ENCODE measurements around the gene MRTFA. TPM values are rescaled to one million over a fixed set of nuclear protein-coding genes. Genes with fewer than 3 reads are reported as not detected.
"Not testable (repeated sequence)": the region's sequence is repeated elsewhere in the genome, so short reads cannot be mapped to it uniquely, and the experiment has no call there.

MRTFA gene
- polyA plus RNA-seq, 2 donors: 10.7 to 16.5 TPM

DNA sequence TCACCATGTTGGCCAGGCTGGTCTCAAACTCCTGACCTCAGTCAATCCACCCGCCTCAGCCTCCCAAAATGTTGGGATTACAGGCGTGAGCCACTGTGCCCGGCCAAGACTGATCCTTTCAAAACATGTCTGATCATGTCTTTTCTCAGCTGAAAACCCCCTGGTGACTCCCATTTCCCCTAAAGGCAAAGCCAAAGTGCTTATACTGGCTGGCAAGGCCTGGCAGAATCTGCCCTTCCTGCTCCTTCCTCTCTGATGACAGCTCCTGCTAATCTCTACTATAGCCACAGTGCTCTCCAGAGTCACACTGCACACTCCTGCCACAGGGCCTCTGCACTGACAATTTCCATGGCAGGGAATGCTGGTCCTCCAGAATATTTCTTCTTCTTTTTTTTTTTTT lies 40.1 kb upstream of the MRTFA start:
- Histone ChIP-seq H3K4me1 (ENCODE audit: control insufficient read depth in 2 of 2, insufficient read depth in 2 of 2, low read length in 1 of 2) (peaks cover 0 to 12% of the 10 kb centered on the region in 2 donors), H3K9me3 (ENCODE audit: control insufficient read depth in 2 of 2, insufficient read depth in 1 of 2, low read depth in 1 of 2, low read length in 1 of 2) (no peaks in the 10 kb centered on the region), H3K4me3 (ENCODE audit: low read depth in 1 of 2, low read length in 2 of 2) (no peak overlapping the region), H3K27me3 (ENCODE audit: control insufficient read depth in 1 of 2, insufficient read depth in 2 of 2, low read length in 2 of 2) (no peaks in the 10 kb centered on the region), H3K36me3 (ENCODE audit: control insufficient read depth in 2 of 2, insufficient read depth in 2 of 2, low read length in 1 of 2) (no peaks in the 10 kb centered on the region), H3K27ac (ENCODE audit: low read depth in 2 of 2, low read length in 1 of 2) (no peak overlapping the region)
- 55 to 80% methylated on average over 3 of the region's 3 CpGs for WGBS, 2 donors

- not testable (repeated sequence) for H3K4me3 ChIP-seq (ENCODE audit: low read depth in 1 of 2, low read length in 2 of 2); H3K9me3 ChIP-seq (ENCODE audit: control insufficient read depth in 2 of 2, insufficient read depth in 1 of 2, low read depth in 1 of 2, low read length in 1 of 2); H3K27me3 ChIP-seq (ENCODE audit: control insufficient read depth in 1 of 2, insufficient read depth in 2 of 2, low read length in 2 of 2); H3K27ac ChIP-seq (ENCODE audit: low read depth in 2 of 2, low read length in 1 of 2); H3K36me3 ChIP-seq (ENCODE audit: control insufficient read depth in 2 of 2, insufficient read depth in 2 of 2, low read length in 1 of 2)
- 83 to 91% methylated on average over 4 of the region's 4 CpGs for WGBS, 2 donors
- H3K4me1 ChIP-seq (ENCODE audit: control insufficient read depth in 2 of 2, insufficient read depth in 2 of 2, low read length in 1 of 2): peaks cover 0 to 12% of the 10 kb centered on the region in 2 donors
Measured at GRCh38 chr22:40676166-40676565, 39.6 kb upstream of the MRTFA start.

- 79 to 81% methylated on average over 4 of the region's 4 CpGs for WGBS, 2 donors
- H3K27me3 ChIP-seq (ENCODE audit: control insufficient read depth in 1 of 2, insufficient read depth in 2 of 2, low read length in 2 of 2): no peaks in the 10 kb centered on the region
- peaks cover 0 to 8% of the 10 kb centered on the region in 2 donors for H3K4me1 ChIP-seq (ENCODE audit: control insufficient read depth in 2 of 2, insufficient read depth in 2 of 2, low read length in 1 of 2)
- no peaks in the 10 kb centered on the region for H3K36me3 ChIP-seq (ENCODE audit: control insufficient read depth in 2 of 2, insufficient read depth in 2 of 2, low read length in 1 of 2)
- no peak overlapping the region for H3K4me3 ChIP-seq (ENCODE audit: low read depth in 1 of 2, low read length in 2 of 2)
- no peak overlapping the region for H3K27ac ChIP-seq (ENCODE audit: low read depth in 2 of 2, low read length in 1 of 2)
- H3K9me3 ChIP-seq (ENCODE audit: control insufficient read depth in 2 of 2, insufficient read depth in 1 of 2, low read depth in 1 of 2, low read length in 1 of 2): no peaks in the 10 kb centered on the region
Measured at GRCh38 chr22:40674274-40674673, 37.8 kb upstream of the MRTFA start.

GRCh38 chr22:40673017-40673416 lies 36.5 kb upstream of the MRTFA start:
- WGBS, 2 donors: 90 to 91% methylated on average over 4 of the region's 4 CpGs
- Histone ChIP-seq H3K9me3 (ENCODE audit: control insufficient read depth in 2 of 2, insufficient read depth in 1 of 2, low read depth in 1 of 2, low read length in 1 of 2) (no peaks in the 10 kb centered on the region), H3K4me1 (ENCODE audit: control insufficient read depth in 2 of 2, insufficient read depth in 2 of 2, low read length in 1 of 2) (peaks cover 0 to 5% of the 10 kb centered on the region in 2 donors), H3K27me3 (ENCODE audit: control insufficient read depth in 1 of 2, insufficient read depth in 2 of 2, low read length in 2 of 2) (no peaks in the 10 kb centered on the region), H3K27ac (ENCODE audit: low read depth in 2 of 2, low read length in 1 of 2) (no peak overlapping the region), H3K36me3 (ENCODE audit: control insufficient read depth in 2 of 2, insufficient read depth in 2 of 2, low read length in 1 of 2) (no peaks in the 10 kb centered on the region), H3K4me3 (ENCODE audit: low read depth in 1 of 2, low read length in 2 of 2) (no peak overlapping the region)

GRCh38 chr22:40671796-40672360 lies 35.4 kb upstream of the MRTFA start:
- no peaks in the 10 kb centered on the region for H3K27me3 ChIP-seq (ENCODE audit: control insufficient read depth in 1 of 2, insufficient read depth in 2 of 2, low read length in 2 of 2)
- no peak overlapping the region for H3K27ac ChIP-seq (ENCODE audit: low read depth in 2 of 2, low read length in 1 of 2)
- WGBS, 2 donors: 96 to 97% methylated on average over 7 of the region's 7 CpGs
- H3K4me1 ChIP-seq (ENCODE audit: control insufficient read depth in 2 of 2, insufficient read depth in 2 of 2, low read length in 1 of 2): peaks cover 0 to 5% of the 10 kb centered on the region in 2 donors
- H3K36me3 ChIP-seq (ENCODE audit: control insufficient read depth in 2 of 2, insufficient read depth in 2 of 2, low read length in 1 of 2): no peaks in the 10 kb centered on the region
- no peak overlapping the region for H3K4me3 ChIP-seq (ENCODE audit: low read depth in 1 of 2, low read length in 2 of 2)
- no peaks in the 10 kb centered on the region for H3K9me3 ChIP-seq (ENCODE audit: control insufficient read depth in 2 of 2, insufficient read depth in 1 of 2, low read depth in 1 of 2, low read length in 1 of 2)

GRCh38 chr22:40671369-40671768 lies 34.9 kb upstream of the MRTFA start:
- no peak overlapping the region for H3K4me3 ChIP-seq (ENCODE audit: low read depth in 1 of 2, low read length in 2 of 2)
- H3K4me1 ChIP-seq (ENCODE audit: control insufficient read depth in 2 of 2, insufficient read depth in 2 of 2, low read length in 1 of 2): peaks cover 0 to 5% of the 10 kb centered on the region in 2 donors
- WGBS, 2 donors: 95 to 96% methylated on average over 13 of the region's 13 CpGs
- no peaks in the 10 kb centered on the region for H3K36me3 ChIP-seq (ENCODE audit: control insufficient read depth in 2 of 2, insufficient read depth in 2 of 2, low read length in 1 of 2)
- H3K27ac ChIP-seq (ENCODE audit: low read depth in 2 of 2, low read length in 1 of 2): no peak overlapping the region
- no peaks in the 10 kb centered on the region for H3K27me3 ChIP-seq (ENCODE audit: control insufficient read depth in 1 of 2, insufficient read depth in 2 of 2, low read length in 2 of 2)
- H3K9me3 ChIP-seq (ENCODE audit: control insufficient read depth in 2 of 2, insufficient read depth in 1 of 2, low read depth in 1 of 2, low read length in 1 of 2): no peaks in the 10 kb centered on the region

GRCh38 chr22:40670058-40670457 lies 33.5 kb upstream of the MRTFA start:
- no peaks in the 10 kb centered on the region for H3K27me3 ChIP-seq (ENCODE audit: control insufficient read depth in 1 of 2, insufficient read depth in 2 of 2, low read length in 2 of 2)
- WGBS, 2 donors: 81 to 90% methylated on average over 2 of the region's 2 CpGs
- H3K36me3 ChIP-seq (ENCODE audit: control insufficient read depth in 2 of 2, insufficient read depth in 2 of 2, low read length in 1 of 2): no peaks in the 10 kb centered on the region
- no peaks in the 10 kb centered on the region for H3K9me3 ChIP-seq (ENCODE audit: control insufficient read depth in 2 of 2, insufficient read depth in 1 of 2, low read depth in 1 of 2, low read length in 1 of 2)
- H3K4me3 ChIP-seq (ENCODE audit: low read depth in 1 of 2, low read length in 2 of 2): no peak overlapping the region
- no peak overlapping the region for H3K27ac ChIP-seq (ENCODE audit: low read depth in 2 of 2, low read length in 1 of 2)
- peaks cover 0 to 8% of the 10 kb centered on the region in 2 donors for H3K4me1 ChIP-seq (ENCODE audit: control insufficient read depth in 2 of 2, insufficient read depth in 2 of 2, low read length in 1 of 2)

DNA sequence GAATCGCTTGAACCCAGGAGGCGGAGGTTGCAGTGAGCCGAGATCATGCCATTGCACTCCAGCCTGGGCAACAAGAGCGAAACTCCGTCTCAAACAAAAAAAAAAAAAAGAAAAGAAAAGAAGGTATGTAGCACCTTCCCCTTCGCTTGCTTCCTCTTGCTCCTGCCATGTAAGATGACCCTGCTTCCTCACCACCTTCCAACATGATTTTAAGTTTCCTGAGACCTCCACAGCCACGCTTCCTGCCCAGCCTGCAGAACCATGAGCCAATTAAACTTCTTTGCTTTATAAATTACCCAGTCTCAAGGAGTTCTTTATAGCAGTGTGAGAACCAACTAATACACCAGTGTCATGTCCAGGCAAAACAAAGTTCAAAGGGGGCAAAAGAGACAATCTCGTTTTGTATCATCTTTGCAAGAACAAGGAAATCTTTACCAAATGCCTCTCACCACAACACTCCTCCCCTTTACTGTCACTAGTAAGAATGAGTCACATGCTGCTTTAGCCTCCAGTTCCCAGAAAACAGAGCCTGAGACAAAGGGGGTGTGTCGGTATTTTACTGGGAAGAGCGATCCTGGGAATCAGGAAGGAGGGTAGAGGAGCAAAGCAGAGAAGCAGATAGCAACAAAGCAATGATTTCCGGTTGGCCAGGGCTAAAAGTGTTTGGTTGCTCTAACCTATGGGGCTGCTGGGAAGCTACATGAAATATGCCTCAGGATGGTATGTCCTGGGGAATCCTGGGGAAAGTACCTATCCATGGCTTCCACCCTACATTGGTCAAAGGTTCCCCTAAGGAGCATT lies 32.3 kb upstream of the MRTFA start:
- no peaks in the 10 kb centered on the region for H3K9me3 ChIP-seq (ENCODE audit: control insufficient read depth in 2 of 2, insufficient read depth in 1 of 2, low read depth in 1 of 2, low read length in 1 of 2)
- no peaks in the 10 kb centered on the region for H3K36me3 ChIP-seq (ENCODE audit: control insufficient read depth in 2 of 2, insufficient read depth in 2 of 2, low read length in 1 of 2)
- 59 to 66% methylated on average over 11 of the region's 11 CpGs for WGBS, 2 donors
- peaks cover 0 to 8% of the 10 kb centered on the region in 2 donors for H3K4me1 ChIP-seq (ENCODE audit: control insufficient read depth in 2 of 2, insufficient read depth in 2 of 2, low read length in 1 of 2)
- H3K27me3 ChIP-seq (ENCODE audit: control insufficient read depth in 1 of 2, insufficient read depth in 2 of 2, low read length in 2 of 2): no peaks in the 10 kb centered on the region
- no peak overlapping the region for H3K27ac ChIP-seq (ENCODE audit: low read depth in 2 of 2, low read length in 1 of 2)
- no peak overlapping the region for H3K4me3 ChIP-seq (ENCODE audit: low read depth in 1 of 2, low read length in 2 of 2)

DNA sequence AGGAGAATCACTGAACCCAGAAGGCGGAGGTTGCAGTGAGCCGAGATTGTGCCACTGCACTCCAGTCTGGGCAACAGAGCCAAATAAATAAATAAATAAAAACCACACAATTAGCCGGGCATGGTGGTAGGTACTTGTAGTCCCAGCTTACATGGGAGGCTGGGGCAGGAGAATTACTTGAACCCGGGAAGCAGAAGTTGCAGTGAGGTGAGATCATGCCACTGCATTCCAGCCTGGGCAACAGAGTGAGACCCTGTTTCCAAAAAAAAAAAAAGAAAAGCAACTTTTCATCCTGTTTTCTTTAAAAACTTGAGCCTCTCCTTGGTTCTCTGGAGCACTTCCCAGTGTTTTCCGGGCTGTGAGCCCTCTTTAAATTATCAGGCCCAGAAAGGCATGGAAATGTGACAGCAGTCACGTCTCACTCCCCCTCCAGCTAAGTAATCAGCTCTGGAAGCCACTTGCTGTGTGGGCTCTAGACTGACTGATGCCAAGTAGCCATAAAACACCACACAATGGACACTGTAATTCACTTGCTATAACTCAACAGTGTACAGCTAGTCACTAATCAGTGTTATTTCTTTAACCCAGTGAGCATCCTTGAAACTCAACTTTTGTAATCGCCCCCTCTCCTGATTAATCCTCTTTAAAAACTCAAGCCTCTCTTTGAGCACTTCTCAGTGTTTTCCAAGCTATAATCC lies 29.8 kb upstream of the MRTFA start:
- no peaks in the 10 kb centered on the region for H3K9me3 ChIP-seq (ENCODE audit: control insufficient read depth in 2 of 2, insufficient read depth in 1 of 2, low read depth in 1 of 2, low read length in 1 of 2)
- no peak overlapping the region for H3K4me3 ChIP-seq (ENCODE audit: low read depth in 1 of 2, low read length in 2 of 2)
- 60 to 61% methylated on average over 7 of the region's 7 CpGs for WGBS, 2 donors
- no peak overlapping the region for H3K27ac ChIP-seq (ENCODE audit: low read depth in 2 of 2, low read length in 1 of 2)
- H3K36me3 ChIP-seq (ENCODE audit: control insufficient read depth in 2 of 2, insufficient read depth in 2 of 2, low read length in 1 of 2): no peaks in the 10 kb centered on the region
- H3K27me3 ChIP-seq (ENCODE audit: control insufficient read depth in 1 of 2, insufficient read depth in 2 of 2, low read length in 2 of 2): no peaks in the 10 kb centered on the region
- peaks cover 0 to 8% of the 10 kb centered on the region in 2 donors for H3K4me1 ChIP-seq (ENCODE audit: control insufficient read depth in 2 of 2, insufficient read depth in 2 of 2, low read length in 1 of 2)

Measured in esophagus (tissue), 2 donors.